Measurements from ENCODE around the gene RAET1G.

DNA sequence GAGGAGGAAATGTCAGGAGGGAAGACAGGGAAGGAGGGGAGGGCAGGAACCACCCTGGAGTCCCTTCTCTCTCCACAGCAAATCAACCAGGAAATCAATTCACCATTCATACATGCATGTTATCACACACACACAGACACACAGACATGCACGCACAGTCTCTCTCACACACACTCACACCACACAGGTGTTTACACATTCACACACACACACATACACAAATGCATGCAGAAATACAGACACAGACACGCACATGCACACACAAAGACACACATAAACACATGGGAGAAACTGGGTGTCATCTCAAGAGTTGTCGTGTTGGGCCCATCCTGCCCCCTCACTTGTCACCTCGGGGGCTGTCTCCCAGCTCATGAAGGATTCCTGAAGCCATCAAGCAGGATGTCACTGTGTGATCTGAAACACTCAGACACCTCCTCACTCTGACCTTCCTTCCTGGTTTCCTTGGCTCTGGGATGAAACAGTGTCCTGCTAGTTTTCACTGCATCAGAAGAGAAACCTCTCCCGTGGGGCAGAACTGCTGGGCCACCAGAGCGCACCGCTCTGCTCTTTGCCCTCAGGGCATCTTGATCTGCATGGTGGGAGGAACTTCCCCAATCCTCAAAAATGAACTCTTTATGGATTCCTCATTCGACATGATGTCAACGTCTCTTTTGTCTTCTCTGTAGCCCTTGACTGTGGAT lies 9.2 kb downstream of the RAET1G start:
- no peak for TF ChIP-seq POLR2A (IDR thresholded peaks at IDR 0.05)
- TF ChIP-seq, protein P1, sequence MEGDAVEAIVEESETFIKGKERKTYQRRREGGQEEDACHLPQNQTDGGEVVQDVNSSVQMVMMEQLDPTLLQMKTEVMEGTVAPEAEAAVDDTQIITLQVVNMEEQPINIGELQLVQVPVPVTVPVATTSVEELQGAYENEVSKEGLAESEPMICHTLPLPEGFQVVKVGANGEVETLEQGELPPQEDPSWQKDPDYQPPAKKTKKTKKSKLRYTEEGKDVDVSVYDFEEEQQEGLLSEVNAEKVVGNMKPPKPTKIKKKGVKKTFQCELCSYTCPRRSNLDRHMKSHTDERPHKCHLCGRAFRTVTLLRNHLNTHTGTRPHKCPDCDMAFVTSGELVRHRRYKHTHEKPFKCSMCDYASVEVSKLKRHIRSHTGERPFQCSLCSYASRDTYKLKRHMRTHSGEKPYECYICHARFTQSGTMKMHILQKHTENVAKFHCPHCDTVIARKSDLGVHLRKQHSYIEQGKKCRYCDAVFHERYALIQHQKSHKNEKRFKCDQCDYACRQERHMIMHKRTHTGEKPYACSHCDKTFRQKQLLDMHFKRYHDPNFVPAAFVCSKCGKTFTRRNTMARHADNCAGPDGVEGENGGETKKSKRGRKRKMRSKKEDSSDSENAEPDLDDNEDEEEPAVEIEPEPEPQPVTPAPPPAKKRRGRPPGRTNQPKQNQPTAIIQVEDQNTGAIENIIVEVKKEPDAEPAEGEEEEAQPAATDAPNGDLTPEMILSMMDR (IDR thresholded peaks at IDR 0.05): no peak
